ENCODE measurements around the gene ATXN7. TPM values are rescaled to one million over a fixed set of nuclear protein-coding genes. Genes with fewer than 3 reads are reported as not detected.

Gene ATXN7
- total RNA-seq, 3 donors from 2014 or later = 37.4 to 56.2 (median 47.9) TPM

GRCh38 chr3:63905731-63906620, 42.3 kb downstream of the ATXN7 start:
- no peak for DNase-seq (ENCODE audit: low spot score in 2 of 2)

GRCh38 chr3:63908081-63908736, 44.5 kb downstream of the ATXN7 start:
- no peak for DNase-seq (ENCODE audit: low spot score in 2 of 2)
- Histone ChIP-seq H3K4me3 (no peak overlapping the region), H3K27me3 (no peaks in the 10 kb centered on the region), H3K9me3 (no peaks in the 10 kb centered on the region), H3K27ac (no peak overlapping the region), H3K4me1 (peaks cover 0 to 5% of the 10 kb centered on the region in 2 donors), H3K36me3 (no peaks in the 10 kb centered on the region)
- TF ChIP-seq POLR2AphosphoS5 (IDR thresholded peaks at IDR 0.05) (no peak), CTCF (IDR thresholded peaks at IDR 0.05) (no peak), POLR2A (IDR thresholded peaks at IDR 0.05) (no peak)
- intact Hi-C loops (cut with DNase I; ENCODE audit: low total_unique reads) = no loop called here

More at GRCh38 chr3:63905731-63906620, 42.3 kb downstream of the ATXN7 start:
- intact Hi-C loops (cut with DNase I; ENCODE audit: low total_unique reads) = no loop called here
- TF ChIP-seq CTCF (IDR thresholded peaks at IDR 0.05) = no peak
- no peak for TF ChIP-seq POLR2A (IDR thresholded peaks at IDR 0.05)
- TF ChIP-seq POLR2AphosphoS5 (IDR thresholded peaks at IDR 0.05) = no peak
- Histone ChIP-seq H3K9me3 (no peaks in the 10 kb centered on the region), H3K36me3 (no peaks in the 10 kb centered on the region), H3K27ac (no peak overlapping the region), H3K4me1 (peaks cover 0 to 1% of the 10 kb centered on the region in 2 donors), H3K27me3 (no peaks in the 10 kb centered on the region), H3K4me3 (no peak overlapping the region)

GRCh38 chr3:63908776-63909175, 45.1 kb downstream of the ATXN7 start:
- H3K4me1 ChIP-seq = peaks cover 3 to 5% of the 10 kb centered on the region in 2 donors
- H3K36me3 ChIP-seq = no peaks in the 10 kb centered on the region
- no peak for DNase-seq (ENCODE audit: low spot score in 2 of 2)
- H3K9me3 ChIP-seq = no peaks in the 10 kb centered on the region
- no peaks in the 10 kb centered on the region for H3K27me3 ChIP-seq
- intact Hi-C loops (cut with DNase I; ENCODE audit: low total_unique reads) = no loop called here
- H3K27ac ChIP-seq = no peak overlapping the region
- TF ChIP-seq POLR2AphosphoS5 (IDR thresholded peaks at IDR 0.05) (no peak), POLR2A (IDR thresholded peaks at IDR 0.05) (no peak)
- no peak overlapping the region for H3K4me3 ChIP-seq

- H3K4me1 ChIP-seq = peaks cover 5 to 6% of the 10 kb centered on the region in 2 donors
- no peaks in the 10 kb centered on the region for H3K9me3 ChIP-seq
- no peak for TF ChIP-seq POLR2A (IDR thresholded peaks at IDR 0.05)
- no peak for TF ChIP-seq CTCF (IDR thresholded peaks at IDR 0.05)
- TF ChIP-seq POLR2AphosphoS5 (IDR thresholded peaks at IDR 0.05) = no peak
- no peaks in the 10 kb centered on the region for H3K36me3 ChIP-seq
- intact Hi-C loops (cut with DNase I; ENCODE audit: low total_unique reads) = no loop called here
- H3K27ac ChIP-seq = no peak overlapping the region
- no peak overlapping the region for H3K4me3 ChIP-seq
- H3K27me3 ChIP-seq = no peaks in the 10 kb centered on the region
- DNase-seq (ENCODE audit: low spot score in 2 of 2) = no peak
These were observed 45.8 kb downstream of the ATXN7 start for GRCh38 chr3:63909431-63909830.

GRCh38 chr3:63910001-63910400, 46.3 kb downstream of the ATXN7 start:
- Histone ChIP-seq H3K27ac (no peak overlapping the region), H3K9me3 (no peaks in the 10 kb centered on the region), H3K4me1 (peaks cover 5 to 6% of the 10 kb centered on the region in 2 donors), H3K27me3 (no peaks in the 10 kb centered on the region), H3K36me3 (no peaks in the 10 kb centered on the region), H3K4me3 (no peak overlapping the region)
- no peak for DNase-seq (ENCODE audit: low spot score in 2 of 2)
- intact Hi-C loops (cut with DNase I; ENCODE audit: low total_unique reads) = no loop called here
- TF ChIP-seq POLR2A (IDR thresholded peaks at IDR 0.05) (no peak), CTCF (IDR thresholded peaks at IDR 0.05) (no peak), POLR2AphosphoS5 (IDR thresholded peaks at IDR 0.05) (no peak)

Data from breast epithelium (tissue), 4 donors.